AG04450 (cell line): ENCODE measurements around the gene ANKRD28. TPM values are rescaled to one million over a fixed set of nuclear protein-coding genes. Genes with fewer than 3 reads are reported as not detected.

ENCODE experiments used
- CTCF ChIA-PET: fragments of 300-600, 350-600 bp; formaldehyde crosslinking; extraction: SDS; loops from one replicate; lab custom pipeline; 2022; ENCODE audit warnings: antibody characterized with exemption, inconsistent platforms; lab: Charles Lee
- POLR2A ChIA-PET: fragments of 350-600 bp; formaldehyde crosslinking; extraction: SDS; loops from one replicate; lab custom pipeline; 2021; ENCODE audit warnings: antibody characterized with exemption, inconsistent platforms; lab: Yijun Ruan, JAX
- DNase-seq: peaks from one replicate; pipeline ENCODE4 v3.0.0-alpha.2; 2011; ENCODE audit warnings: low read depth, low spot score
- H3K27ac ChIP-seq: one replicate; pipeline ENCODE4 v1.5.1; 2012; ENCODE audit warnings: low read depth, low read length, control low read depth
- H3K27me3 ChIP-seq: one replicate; pipeline ENCODE4 v1.6.0; 2012; ENCODE audit warnings: low read length; ENCODE audit not compliant: control insufficient read depth, insufficient read depth
- H3K4me3 ChIP-seq: 2 replicates; pipeline ENCODE4 v1.5.1; 2011; ENCODE audit warnings: mild to moderate bottlenecking, low read depth, low read length, control low read depth
- H3K9me3 ChIP-seq: 2 replicates; pipeline ENCODE4 v1.5.1; 2012; ENCODE audit warnings: low read length; ENCODE audit not compliant: control insufficient read depth, insufficient read depth
- polyA plus RNA-seq: library from polyadenylated mRNA; depleted of rRNA; stranded (reverse); fragments of >200 nt; gene quantifications from 2 replicates; pipeline ENCODE4 v1.2.3, GENCODE V29; 2011
- TF ChIP-seq, protein P1 (sequence below): IDR thresholded peaks from 2 replicates; pipeline ENCODE4 v1.5.1; 2011; ENCODE audit warnings: low read depth, low read length, control low read depth, inconsistent platforms

ANKRD28 gene
- polyA plus RNA-seq, 1 experiment, result 134 TPM

DNA sequence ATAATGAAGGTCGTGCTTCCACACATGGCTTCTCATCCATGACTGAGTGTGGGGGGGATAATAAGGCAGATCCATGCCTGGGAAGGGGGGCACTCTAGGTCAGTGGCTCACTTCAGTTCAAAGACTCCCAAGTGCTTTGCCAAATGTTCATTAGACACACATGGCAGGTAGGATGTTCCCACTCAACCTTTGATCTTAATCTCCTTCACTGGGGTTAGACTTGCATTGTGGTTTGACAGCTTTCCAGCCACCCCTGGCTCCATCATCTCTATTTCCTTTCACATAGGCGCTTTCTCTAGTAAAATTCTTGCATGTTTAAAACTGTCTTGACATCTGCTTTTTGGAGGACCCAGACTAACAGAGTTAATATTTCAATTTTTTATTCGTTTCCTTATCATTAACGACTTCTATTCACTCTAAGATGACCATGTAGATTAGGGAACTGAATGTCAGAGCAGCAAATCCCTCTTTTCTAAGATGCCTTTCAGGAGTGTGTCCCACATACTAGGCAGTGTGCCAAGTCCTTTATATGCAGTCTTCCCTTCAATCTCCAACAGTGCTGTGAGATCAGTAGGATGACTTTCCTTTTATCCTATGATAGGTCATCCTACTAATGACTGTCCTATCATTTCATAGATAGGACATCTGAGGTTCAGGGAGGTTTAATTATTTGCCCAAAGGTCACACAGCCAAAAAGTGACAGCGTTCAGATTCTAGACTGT, 138.4 kb downstream of the ANKRD28 start:
- CTCF ChIA-PET, result interaction anchor here (1.5 kb wide), 1 partner anchor 29 kb away, joined by 3 read pairs; no protein-coding TSS in a partner anchor
- POLR2A ChIA-PET, result no interaction called here
- Histone ChIP-seq H3K9me3 (peaks cover 26% of the 10 kb centered on the region), H3K4me3 (no peak overlapping the region), H3K27me3 (no peaks in the 10 kb centered on the region), H3K27ac (no peak overlapping the region)
- TF ChIP-seq, protein P1, sequence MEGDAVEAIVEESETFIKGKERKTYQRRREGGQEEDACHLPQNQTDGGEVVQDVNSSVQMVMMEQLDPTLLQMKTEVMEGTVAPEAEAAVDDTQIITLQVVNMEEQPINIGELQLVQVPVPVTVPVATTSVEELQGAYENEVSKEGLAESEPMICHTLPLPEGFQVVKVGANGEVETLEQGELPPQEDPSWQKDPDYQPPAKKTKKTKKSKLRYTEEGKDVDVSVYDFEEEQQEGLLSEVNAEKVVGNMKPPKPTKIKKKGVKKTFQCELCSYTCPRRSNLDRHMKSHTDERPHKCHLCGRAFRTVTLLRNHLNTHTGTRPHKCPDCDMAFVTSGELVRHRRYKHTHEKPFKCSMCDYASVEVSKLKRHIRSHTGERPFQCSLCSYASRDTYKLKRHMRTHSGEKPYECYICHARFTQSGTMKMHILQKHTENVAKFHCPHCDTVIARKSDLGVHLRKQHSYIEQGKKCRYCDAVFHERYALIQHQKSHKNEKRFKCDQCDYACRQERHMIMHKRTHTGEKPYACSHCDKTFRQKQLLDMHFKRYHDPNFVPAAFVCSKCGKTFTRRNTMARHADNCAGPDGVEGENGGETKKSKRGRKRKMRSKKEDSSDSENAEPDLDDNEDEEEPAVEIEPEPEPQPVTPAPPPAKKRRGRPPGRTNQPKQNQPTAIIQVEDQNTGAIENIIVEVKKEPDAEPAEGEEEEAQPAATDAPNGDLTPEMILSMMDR, result no peak
- no peak for DNase-seq

DNA sequence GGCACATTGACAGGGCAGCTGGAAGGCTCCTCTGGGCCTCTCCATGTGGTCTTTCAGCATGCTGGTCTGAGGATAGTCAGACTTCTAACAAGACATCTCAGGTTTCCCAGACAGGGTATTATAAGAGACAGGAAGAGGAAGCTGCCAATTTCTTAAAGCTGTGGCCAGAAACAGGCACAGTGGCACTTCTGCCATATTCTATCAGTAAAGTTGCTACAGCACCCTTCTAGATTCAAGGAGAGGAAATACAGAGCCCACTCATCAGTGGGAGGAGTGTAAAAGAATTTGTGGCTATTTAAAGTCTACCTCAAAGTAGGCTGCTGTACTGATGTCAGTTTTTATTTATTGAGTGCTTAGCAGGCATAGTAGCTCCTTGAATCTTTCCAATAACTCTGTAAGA, 140.8 kb downstream of the ANKRD28 start:
- Histone ChIP-seq H3K4me3 (no peak overlapping the region), H3K27me3 (no peaks in the 10 kb centered on the region), H3K9me3 (peaks cover 26% of the 10 kb centered on the region), H3K27ac (no peak overlapping the region)
- TF ChIP-seq, protein P1, result no peak
- ChIA-PET CTCF (no interaction called here), POLR2A (no interaction called here)
- no peak for DNase-seq

DNA sequence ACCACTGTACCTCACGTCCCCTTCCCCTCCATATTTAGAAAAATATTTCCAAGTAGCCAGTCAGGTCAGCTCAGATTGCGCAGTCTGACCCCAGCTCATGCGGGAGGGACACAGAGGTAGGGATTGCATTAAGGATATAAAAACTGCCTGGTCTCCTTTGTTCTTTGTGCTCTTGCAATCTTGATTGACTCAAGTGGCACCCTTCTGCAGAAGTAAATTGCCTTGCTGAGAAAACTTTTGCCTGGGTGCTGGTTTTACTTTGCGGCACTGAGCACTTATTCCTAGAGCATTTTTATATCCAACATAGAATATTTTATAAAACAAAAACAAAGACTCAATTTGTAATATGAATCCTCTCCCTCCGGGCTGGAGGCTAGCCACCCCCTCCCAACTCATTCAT, 141.4 kb downstream of the ANKRD28 start:
- ChIA-PET POLR2A (no interaction called here), CTCF (no interaction called here)
- TF ChIP-seq, protein P1, result no peak
- H3K4me3 ChIP-seq, result no peak overlapping the region
- no peaks in the 10 kb centered on the region for H3K27me3 ChIP-seq
- H3K9me3 ChIP-seq, result peaks cover 26% of the 10 kb centered on the region
- no peak for DNase-seq
- no peak overlapping the region for H3K27ac ChIP-seq

DNA sequence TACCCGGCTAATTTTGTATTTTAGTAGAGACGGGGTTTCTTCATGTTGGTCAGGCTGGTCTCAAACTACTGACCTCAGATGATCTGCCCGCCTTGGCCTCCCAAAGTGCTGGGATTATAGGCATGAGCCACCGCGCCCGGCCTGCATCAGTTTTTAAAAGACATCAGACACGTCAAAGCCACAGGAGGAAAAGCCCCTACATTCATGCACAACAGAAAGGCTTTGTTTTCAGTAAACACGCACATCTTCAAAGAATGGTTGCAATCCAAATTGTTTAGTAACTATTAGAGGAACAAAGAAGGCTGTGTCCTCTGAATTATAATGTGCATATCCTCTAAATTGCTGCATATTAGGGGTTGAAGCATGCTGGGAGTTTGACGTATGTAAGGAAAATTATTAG, 142.9 kb downstream of the ANKRD28 start:
- CTCF ChIA-PET, result no interaction called here
- POLR2A ChIA-PET, result interaction anchor here (0.6 kb wide), 1 partner anchor 98 kb away, joined by 3 read pairs; no protein-coding TSS in a partner anchor
- no peak overlapping the region for H3K4me3 ChIP-seq
- H3K27ac ChIP-seq, result no peak overlapping the region
- no peak for DNase-seq
- H3K27me3 ChIP-seq, result no peaks in the 10 kb centered on the region
- TF ChIP-seq, protein P1, result no peak
- peaks cover 26% of the 10 kb centered on the region for H3K9me3 ChIP-seq

DNA sequence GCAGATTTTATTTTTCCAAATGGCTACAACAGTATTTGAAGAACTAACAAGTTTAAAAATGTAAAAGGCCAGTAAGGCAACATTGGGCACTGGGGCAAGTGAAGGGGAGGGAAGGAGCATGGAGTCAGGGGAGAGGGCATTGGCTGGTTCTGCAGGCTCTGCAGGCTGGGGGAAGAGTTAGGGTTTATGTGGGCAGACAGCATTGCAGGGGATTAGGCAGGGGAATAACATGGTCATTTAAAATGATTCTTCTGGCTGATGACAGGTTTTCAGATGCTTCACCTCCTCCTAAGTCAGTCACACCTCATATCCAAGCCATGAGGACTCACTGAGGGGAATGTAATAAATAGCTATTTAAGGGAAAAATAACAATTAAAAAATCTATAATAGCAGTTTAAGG, 143.7 kb downstream of the ANKRD28 start:
- ChIA-PET POLR2A (interaction anchor here (0.6 to 0.7 kb wide), 2 partner anchors 16 to 99 kb away, joined by 3 read pairs; no protein-coding TSS in a partner anchor), CTCF (interaction anchor here (1.1 kb wide), 1 partner anchor 24 kb away, joined by 3 read pairs; no protein-coding TSS in a partner anchor)

More for the DNA sequence above, 143.7 kb downstream of the ANKRD28 start:
- Histone ChIP-seq H3K4me3 (no peak overlapping the region), H3K27me3 (no peaks in the 10 kb centered on the region), H3K27ac (no peak overlapping the region), H3K9me3 (peaks cover 26% of the 10 kb centered on the region)
- DNase-seq, result no peak
- TF ChIP-seq, protein P1, result no peak
